DOHH2 (cell line): ENCODE measurements around the gene C1QTNF6.
A peak's percentile ranks its signal among the peaks of the same experiment; 100 is the strongest.

Source experiments
- H3F3A ChIP-seq: fragments of 200-600 bp; sonication (generic), shearing (Covaris generic); 2 replicates; pipeline ENCODE4 v1.6.0; 2016; ENCODE audit warnings: antibody characterized with exemption, mild to moderate bottlenecking; ENCODE audit not compliant: control insufficient read depth, insufficient read depth
- H3K27ac ChIP-seq: fragments of 200-600 bp; sonication (generic); 2 replicates; pipeline ENCODE4 v1.5.1; 2014; ENCODE audit warnings: low read depth, mild to moderate bottlenecking, low read length, moderate library complexity
- H3K27me3 ChIP-seq: fragments of 200-600 bp; sonication (generic); 2 replicates; pipeline ENCODE4 v1.6.1; 2014; ENCODE audit warnings: mild to moderate bottlenecking, low read length, mixed read lengths; ENCODE audit not compliant: control insufficient read depth
- H3K36me3 ChIP-seq: fragments of 200-600 bp; sonication (generic); 2 replicates; pipeline ENCODE4 v1.6.1; 2014; ENCODE audit warnings: mild to moderate bottlenecking, low read length, moderate library complexity, mixed read lengths; ENCODE audit not compliant: control insufficient read depth
- H3K4me1 ChIP-seq: fragments of 200-600 bp; sonication (generic); 2 replicates; pipeline ENCODE4 v1.6.1; 2014; ENCODE audit warnings: mild to moderate bottlenecking, low read length, mixed read lengths; ENCODE audit not compliant: control insufficient read depth
- H3K4me2 ChIP-seq: fragments of 200-600 bp; sonication (generic); 2 replicates; pipeline ENCODE4 v1.6.0; 2014; ENCODE audit warnings: mild to moderate bottlenecking, low read length, moderate library complexity
- H3K4me3 ChIP-seq: fragments of 200-600 bp; sonication (generic); 2 replicates; pipeline ENCODE4 v1.5.1; 2014; ENCODE audit warnings: mild to moderate bottlenecking, low read length, mixed read lengths
- H3K79me2 ChIP-seq: fragments of 200-600 bp; sonication (generic); 2 replicates; pipeline ENCODE4 v1.6.1; 2014; ENCODE audit warnings: mild to moderate bottlenecking, low read length, mixed read lengths; ENCODE audit not compliant: control insufficient read depth
- H3K9me2 ChIP-seq: fragments of 200-600 bp; sonication (generic); replicated peaks from 2 replicates; pipeline ENCODE4 v1.6.1; 2014; ENCODE audit warnings: mild to moderate bottlenecking, low read length, mixed read lengths; ENCODE audit not compliant: control insufficient read depth
- H3K9me3 ChIP-seq: fragments of 200-600 bp; sonication (generic); 2 replicates; pipeline ENCODE4 v1.6.1; 2014; ENCODE audit warnings: antibody characterized with exemption, low read length, mixed read lengths; ENCODE audit not compliant: control insufficient read depth, insufficient read depth
- H4K20me1 ChIP-seq: fragments of 200-600 bp; sonication (generic); 2 replicates; pipeline ENCODE4 v1.6.0; 2014; ENCODE audit warnings: low read depth, mild to moderate bottlenecking, antibody characterized with exemption, low read length, moderate library complexity; ENCODE audit not compliant: control insufficient read depth, insufficient read depth
- EZH2phosphoT487 ChIP-seq: fragments of 200-600 bp; sonication (generic); IDR thresholded peaks from 2 replicates; pipeline ENCODE4 v1.6.1; 2017; ENCODE audit warnings: borderline replicate concordance, mild to moderate bottlenecking, antibody characterized with exemption, low read length, moderate library complexity, mixed read lengths
- TF ChIP-seq, protein P1 (sequence below): fragments of 200-600 bp; sonication (generic); IDR thresholded peaks from one replicate; pipeline ENCODE4 v1.5.1; 2014; ENCODE audit warnings: antibody characterized with exemption, mild to moderate bottlenecking, low read depth, low read length; ENCODE audit not compliant: poor library complexity, severe bottlenecking

Gene C1QTNF6

DNA sequence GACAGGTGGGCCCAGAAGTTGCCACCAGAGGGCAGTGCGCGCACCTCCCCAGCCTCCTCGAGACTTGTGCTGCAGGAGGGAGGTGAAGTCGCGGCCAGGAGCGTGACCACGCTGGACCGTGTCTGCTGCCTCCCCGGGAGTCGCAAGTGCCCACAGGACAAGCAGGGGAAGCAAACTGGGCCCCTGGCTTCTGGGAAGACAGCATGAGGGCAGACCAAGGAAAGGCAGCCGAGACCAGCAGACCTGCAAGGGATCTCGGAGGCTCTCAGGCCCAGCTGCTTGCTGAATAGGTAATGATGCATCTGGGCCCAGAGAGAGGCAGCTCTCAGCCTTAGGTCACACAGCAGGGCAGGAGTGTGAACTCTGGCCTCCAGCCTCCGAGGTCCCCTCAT is 21.4 kb downstream of the C1QTNF6 start:
- Histone ChIP-seq H3F3A (no peaks in the 10 kb centered on the region), H3K4me3 (no peak overlapping the region), H3K36me3 (no peaks in the 10 kb centered on the region), H3K79me2 (no peaks in the 10 kb centered on the region), H3K4me1 (peaks cover 6% of the 10 kb centered on the region), H3K9me2 (no peaks in the 10 kb centered on the region), H3K27ac (no peak overlapping the region), H3K27me3 (peaks cover 42% of the 10 kb centered on the region), H4K20me1 (no peaks in the 10 kb centered on the region), H3K9me3 (peaks cover 2% of the 10 kb centered on the region), H3K4me2 (peak overlapping the region; percentile 58)
- TF ChIP-seq EZH2phosphoT487, result no peak
- TF ChIP-seq, protein P1, sequence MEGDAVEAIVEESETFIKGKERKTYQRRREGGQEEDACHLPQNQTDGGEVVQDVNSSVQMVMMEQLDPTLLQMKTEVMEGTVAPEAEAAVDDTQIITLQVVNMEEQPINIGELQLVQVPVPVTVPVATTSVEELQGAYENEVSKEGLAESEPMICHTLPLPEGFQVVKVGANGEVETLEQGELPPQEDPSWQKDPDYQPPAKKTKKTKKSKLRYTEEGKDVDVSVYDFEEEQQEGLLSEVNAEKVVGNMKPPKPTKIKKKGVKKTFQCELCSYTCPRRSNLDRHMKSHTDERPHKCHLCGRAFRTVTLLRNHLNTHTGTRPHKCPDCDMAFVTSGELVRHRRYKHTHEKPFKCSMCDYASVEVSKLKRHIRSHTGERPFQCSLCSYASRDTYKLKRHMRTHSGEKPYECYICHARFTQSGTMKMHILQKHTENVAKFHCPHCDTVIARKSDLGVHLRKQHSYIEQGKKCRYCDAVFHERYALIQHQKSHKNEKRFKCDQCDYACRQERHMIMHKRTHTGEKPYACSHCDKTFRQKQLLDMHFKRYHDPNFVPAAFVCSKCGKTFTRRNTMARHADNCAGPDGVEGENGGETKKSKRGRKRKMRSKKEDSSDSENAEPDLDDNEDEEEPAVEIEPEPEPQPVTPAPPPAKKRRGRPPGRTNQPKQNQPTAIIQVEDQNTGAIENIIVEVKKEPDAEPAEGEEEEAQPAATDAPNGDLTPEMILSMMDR, result peak; percentile 2

DNA sequence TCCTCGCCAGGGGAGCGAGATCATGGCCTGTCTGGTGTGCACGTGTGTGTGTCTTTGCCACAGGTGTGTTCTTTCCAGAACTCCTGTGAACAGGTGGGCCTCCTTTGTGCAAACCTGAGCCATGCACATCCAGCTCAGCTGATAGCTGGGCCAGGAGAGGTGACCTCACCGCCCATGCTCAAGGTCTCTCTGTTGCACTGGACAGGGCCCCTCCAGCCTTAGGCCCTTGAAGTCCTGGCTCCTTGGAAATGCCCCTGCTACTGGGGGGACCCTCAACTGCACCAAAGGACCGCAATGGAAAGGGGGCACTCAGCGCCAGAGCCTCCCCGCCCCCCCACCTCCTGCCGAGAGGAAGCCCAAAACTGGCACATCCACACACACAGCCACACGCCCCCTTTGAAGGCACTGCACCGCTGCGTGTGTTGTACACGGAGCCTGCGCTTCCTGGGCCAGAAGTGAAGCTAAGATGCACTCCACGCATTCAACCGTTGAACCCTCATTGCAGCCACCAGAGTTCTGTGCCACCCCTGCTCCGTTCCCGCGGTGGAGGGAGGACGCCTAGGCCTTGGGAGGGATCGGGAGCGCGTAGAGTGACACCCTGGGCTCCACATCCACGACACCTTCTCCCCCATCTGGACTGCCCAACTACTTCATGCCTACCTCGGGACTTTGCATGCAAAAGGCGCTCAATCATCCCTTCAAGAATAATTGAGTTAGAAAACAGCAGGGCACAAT is 21.9 kb downstream of the C1QTNF6 start:
- Histone ChIP-seq H3K4me2 (peak overlapping the region; percentile 58), H3K27ac (no peak overlapping the region)

GRCh38 chr22:37165066-37165465 is 23.0 kb downstream of the C1QTNF6 start:
- TF ChIP-seq EZH2phosphoT487, result no peak
- TF ChIP-seq, protein P1, result no peak

More for the DNA sequence above, 21.9 kb downstream of the C1QTNF6 start:
- TF ChIP-seq EZH2phosphoT487, result no peak
- TF ChIP-seq, protein P1, result peak; percentile 91
- no peaks in the 10 kb centered on the region for H3F3A ChIP-seq
- H3K4me1 ChIP-seq, result peaks cover 6% of the 10 kb centered on the region
- H3K36me3 ChIP-seq, result no peaks in the 10 kb centered on the region
- H4K20me1 ChIP-seq, result no peaks in the 10 kb centered on the region
- peaks cover 7% of the 10 kb centered on the region for H3K9me3 ChIP-seq
- no peak overlapping the region for H3K4me3 ChIP-seq
- H3K27me3 ChIP-seq, result peaks cover 42% of the 10 kb centered on the region
- no peaks in the 10 kb centered on the region for H3K79me2 ChIP-seq
- no peaks in the 10 kb centered on the region for H3K9me2 ChIP-seq

More at GRCh38 chr22:37165066-37165465, 23.0 kb downstream of the C1QTNF6 start:
- Histone ChIP-seq H3K4me1 (peaks cover 6% of the 10 kb centered on the region), H4K20me1 (no peaks in the 10 kb centered on the region), H3K4me3 (no peak overlapping the region), H3F3A (no peaks in the 10 kb centered on the region), H3K27me3 (peaks cover 42% of the 10 kb centered on the region), H3K4me2 (no peak overlapping the region), H3K79me2 (no peaks in the 10 kb centered on the region), H3K36me3 (no peaks in the 10 kb centered on the region), H3K27ac (no peak overlapping the region), H3K9me3 (peaks cover 9% of the 10 kb centered on the region), H3K9me2 (no peaks in the 10 kb centered on the region)
